ENCODE data around the gene PLET1.

GRCh38 chr11:112277029-112277428 is 16.4 kb upstream of the PLET1 start:
- TF ChIP-seq ZNF274 (IDR thresholded peaks at IDR 0.05; ENCODE audit: low read depth, low read length) (no peak), YY1 (IDR thresholded peaks at IDR 0.05; ENCODE audit: insufficient read depth, insufficient read length) (no peak)
